Measurements from ENCODE around the gene DNAI1.
"Not testable (repeated sequence)": the region's sequence is repeated elsewhere in the genome, so short reads cannot be mapped to it uniquely, and the experiment has no call there.

Gene DNAI1

GRCh38 chr9:34451545-34451944 lies 7.1 kb upstream of the DNAI1 start:
- DNase-seq, result peak; percentile 27

DNA sequence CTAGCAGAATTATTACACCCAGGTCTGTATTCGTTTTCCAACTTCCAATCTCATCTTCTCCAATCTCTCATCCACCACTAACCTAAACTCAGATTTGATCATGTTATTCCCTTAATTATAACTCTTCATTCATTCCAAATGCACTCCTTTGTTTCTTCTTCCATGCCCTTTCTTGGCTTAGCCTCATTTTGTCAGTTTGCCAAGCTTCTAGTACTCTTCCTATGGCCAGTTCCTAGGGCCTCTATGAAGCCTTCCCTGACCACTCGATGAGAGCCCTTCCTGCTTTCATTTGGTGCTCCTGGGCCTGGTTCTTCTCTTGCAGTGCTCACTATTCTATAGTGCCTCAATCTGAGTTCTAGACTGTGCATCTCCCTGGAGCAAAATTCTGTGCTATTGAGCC lies 6.0 kb upstream of the DNAI1 start:
- DNase-seq, result no peak

DNA sequence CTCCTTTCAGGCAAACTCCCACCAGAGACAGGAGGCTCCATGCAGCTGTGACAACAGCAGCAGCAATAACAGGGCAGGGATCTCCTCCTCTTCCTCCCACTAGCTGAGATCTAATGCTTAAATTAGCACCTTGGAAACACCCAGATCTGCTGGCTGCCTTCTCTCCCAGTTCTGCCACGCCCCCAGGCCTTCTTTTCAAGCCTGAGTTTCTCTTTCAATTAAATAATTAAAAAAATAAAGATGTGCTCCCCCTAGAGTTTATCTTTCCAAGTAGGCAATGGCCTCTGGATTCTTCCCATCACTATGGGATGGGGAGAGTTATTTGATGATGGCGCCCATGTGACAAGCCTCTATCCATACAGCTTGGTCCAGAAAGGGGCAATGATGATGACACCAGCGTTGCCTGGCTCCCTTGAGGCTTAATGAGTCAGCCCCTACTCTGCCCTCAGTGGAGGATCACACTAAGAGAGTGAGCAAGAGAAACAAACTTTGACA lies 4.0 kb upstream of the DNAI1 start:
- DNase-seq, result peak; percentile 73

GRCh38 chr9:34456151-34456550 lies 2.5 kb upstream of the DNAI1 start:
- DNase-seq, result no peak

GRCh38 chr9:34456746-34457145 lies 1.9 kb upstream of the DNAI1 start:
- no peak for DNase-seq

DNA sequence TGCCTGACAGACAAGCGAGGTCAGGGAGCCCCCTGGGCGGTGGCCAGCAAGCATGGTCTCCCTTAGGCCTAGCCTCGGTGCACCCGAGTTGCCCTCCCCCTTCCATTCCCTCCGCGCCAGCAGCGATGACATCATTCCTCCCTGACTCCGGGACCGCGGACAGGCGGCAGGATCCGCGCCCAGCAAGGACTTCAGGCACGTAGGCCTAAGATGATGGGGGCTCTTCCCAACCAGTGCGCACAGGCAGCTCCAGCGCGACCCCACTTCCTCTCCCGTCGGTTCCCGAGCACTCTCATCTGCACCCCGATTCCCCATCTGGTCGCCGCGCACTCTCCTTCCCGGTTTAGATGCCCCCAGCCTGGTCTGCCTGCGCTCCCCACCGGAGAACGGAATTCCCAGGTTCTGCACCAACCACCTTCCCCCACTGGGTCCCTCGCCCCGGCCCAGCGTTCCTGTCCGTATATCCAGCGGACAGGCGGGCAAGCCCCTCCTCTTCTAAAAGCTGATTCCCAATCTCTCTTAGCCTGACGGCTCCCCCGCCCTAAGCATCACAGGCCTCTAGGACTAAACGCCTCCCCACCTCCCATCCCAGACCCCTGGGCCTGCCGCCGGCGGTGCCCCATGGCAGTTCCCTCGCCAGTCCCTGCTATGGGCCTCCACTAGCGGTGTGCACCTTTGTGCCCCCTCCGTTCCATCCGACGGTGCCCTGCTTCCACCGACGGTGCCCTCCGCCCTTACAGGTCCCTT lies 1.2 kb upstream of the DNAI1 start:
- peak; percentile 83 for DNase-seq

GRCh38 chr9:34458959-34459340 lies 345 bp downstream of the DNAI1 start:
- no peak for DNase-seq

- DNase-seq, result no peak
These were observed 751 bp downstream of the DNAI1 start for GRCh38 chr9:34459356-34459755.

- peak; percentile 50 for DNase-seq
These were observed 1.3 kb downstream of the DNAI1 start for GRCh38 chr9:34459941-34460340.

- peak; percentile 86 for DNase-seq
These were observed 4.7 kb downstream of the DNAI1 start for GRCh38 chr9:34463098-34463900.

- DNase-seq, result no peak
These were observed 5.3 kb downstream of the DNAI1 start for GRCh38 chr9:34463901-34464232.

- DNase-seq, result no peak
These were observed 6.0 kb downstream of the DNAI1 start for GRCh38 chr9:34464571-34464970.

DNA sequence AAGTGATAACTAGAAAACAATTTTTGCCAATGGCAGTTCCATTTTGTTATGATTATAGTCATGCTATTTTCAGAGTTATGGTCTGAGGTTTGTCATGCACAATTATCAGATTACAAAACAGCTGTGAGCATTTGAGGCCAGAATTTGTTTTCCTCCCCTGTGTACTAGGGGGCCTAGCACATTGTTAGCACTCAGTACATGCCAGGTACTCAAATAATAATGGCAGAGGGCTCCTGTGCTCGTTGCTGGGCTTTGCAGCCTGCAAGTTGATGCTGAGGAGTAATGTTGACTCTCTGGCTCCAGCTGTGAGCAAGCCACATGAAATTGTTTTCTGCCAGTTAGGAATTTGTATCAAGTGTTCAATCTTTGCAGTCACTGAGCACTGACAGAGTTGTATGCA lies 6.9 kb downstream of the DNAI1 start:
- DNase-seq, result no peak

DNA sequence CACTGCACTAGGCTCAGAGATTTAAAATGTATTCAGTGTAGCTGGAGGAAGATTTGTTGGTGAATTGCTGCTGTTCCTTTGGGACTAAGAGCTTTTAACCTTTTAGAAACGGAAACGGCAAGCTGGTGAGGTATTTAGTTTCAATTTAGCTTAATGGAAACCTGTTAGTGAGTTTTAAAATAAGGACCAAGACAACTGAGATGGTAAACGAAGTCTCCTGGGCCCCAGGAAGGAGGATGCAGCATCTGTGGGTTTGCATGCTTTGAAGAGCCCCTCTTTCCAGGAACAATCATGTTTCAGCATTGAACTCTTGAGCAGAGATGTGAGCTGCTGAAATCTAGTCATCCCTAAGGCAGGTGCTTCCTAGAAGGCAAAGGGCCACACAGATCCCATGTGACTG lies 16.5 kb downstream of the DNAI1 start:
- DNase-seq, result no peak

- DNase-seq, result no peak
These were observed 18.9 kb downstream of the DNAI1 start for GRCh38 chr9:34477541-34477940.

DNA sequence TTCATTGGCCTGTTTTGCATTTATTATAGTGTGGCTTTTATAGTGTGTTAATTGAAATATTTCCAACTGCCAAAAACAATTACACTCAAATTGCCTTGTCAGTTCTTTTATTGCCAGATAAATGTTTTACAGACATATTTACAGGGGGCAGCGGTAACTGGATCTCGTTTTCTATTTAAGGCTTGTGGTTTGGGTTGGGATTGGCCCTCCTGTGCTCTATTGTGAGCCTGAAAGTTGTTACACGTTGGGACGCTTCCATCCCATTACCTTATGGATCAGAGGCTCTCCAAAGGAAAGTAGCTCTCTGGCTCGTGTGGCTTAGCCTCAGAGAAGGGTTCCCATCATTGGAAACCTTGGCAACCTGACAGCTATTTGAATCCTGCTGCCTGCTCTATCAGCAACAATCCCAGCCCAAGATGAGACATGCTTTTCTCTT lies 20.8 kb downstream of the DNAI1 start:
- no peak for DNase-seq

- not testable (repeated sequence) for DNase-seq
These were observed 23.0 kb downstream of the DNAI1 start for GRCh38 chr9:34481620-34482019.

DNA sequence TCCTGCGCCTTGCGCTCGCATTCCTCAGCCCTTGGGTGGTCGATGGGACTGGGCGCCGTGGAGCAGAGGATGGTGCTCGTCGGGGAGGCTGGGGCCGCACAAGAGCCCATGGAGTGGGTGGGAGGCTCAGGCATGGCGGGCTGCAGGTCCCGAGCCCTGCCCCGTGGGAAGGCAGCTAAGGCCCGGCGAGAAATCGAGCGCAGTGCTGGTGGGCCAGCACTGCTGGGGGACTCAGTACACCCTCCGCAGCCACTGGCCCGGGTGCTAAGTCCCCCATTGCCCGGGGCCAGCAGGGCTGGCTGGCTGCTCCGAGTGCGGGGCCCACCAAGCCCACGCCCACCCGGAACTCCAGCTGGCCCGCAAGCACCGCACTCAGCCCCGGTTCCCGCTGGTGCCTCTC lies 24.1 kb downstream of the DNAI1 start:
- DNase-seq, result not testable (repeated sequence)

GRCh38 chr9:34484678-34485077 lies 26.1 kb downstream of the DNAI1 start:
- DNase-seq, result no peak

DNA sequence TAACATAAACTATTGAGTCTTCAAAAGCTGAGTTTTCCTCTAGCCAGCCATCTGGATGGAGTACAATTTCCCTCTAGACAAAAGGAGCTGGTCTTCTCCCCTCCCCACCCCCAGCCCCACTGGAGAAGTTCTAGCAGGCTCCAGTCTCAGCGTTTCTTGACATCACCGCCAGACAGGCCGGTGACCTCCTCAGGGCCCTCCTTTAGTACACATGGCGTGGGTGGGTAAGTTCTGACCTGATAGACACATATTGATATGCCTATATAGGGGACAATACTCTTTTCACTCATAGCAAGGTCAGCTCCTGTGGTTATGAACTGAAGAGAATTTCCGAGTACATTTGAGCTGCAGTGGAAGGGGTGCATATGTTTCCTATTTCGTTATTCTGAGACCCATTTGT lies 27.2 kb downstream of the DNAI1 start:
- DNase-seq, result no peak

- no peak for DNase-seq
These were observed 28.0 kb downstream of the DNAI1 start for GRCh38 chr9:34486572-34486971.

- no peak for DNase-seq
These were observed 31.8 kb downstream of the DNAI1 start for GRCh38 chr9:34490360-34490759.

- no peak for DNase-seq
These were observed 32.2 kb downstream of the DNAI1 start for GRCh38 chr9:34490760-34491159.

GRCh38 chr9:34491596-34491995 lies 33.0 kb downstream of the DNAI1 start:
- no peak for DNase-seq
